Activated T-helper 2 cell treated with anti-CD3 and anti-CD28 coated beads, Interferon-gamma antibody, Interleukin-2, Interleukin-4, amounts not matched to agents 10 μg/mL and 5 μg/mL and 100 μg/mL, durations not matched to agents 14 hours and 24 hours and 36 hours (primary cell): ENCODE results near the gene NFYC. TPM values are rescaled to one million over a fixed set of nuclear protein-coding genes. Genes with fewer than 3 reads are reported as not detected.
"Not testable (repeated sequence)": the region's sequence is repeated elsewhere in the genome, so short reads cannot be mapped to it uniquely, and the experiment has no call there.

Source experiments
- DNase-seq: peaks from one replicate; pipeline ENCODE4 v3.0.0; 2021; ENCODE audit warnings: low spot score
- H3K27ac Mint-ChIP-seq: one replicate; pipeline ENCODE4 v1.8.0; 2021; ENCODE audit warnings: mixed read lengths
- H3K27me3 Mint-ChIP-seq: one replicate; pipeline ENCODE4 v1.8.0; 2021; ENCODE audit warnings: low read depth, mixed read lengths
- H3K36me3 Mint-ChIP-seq: one replicate; pipeline ENCODE4 v1.8.0; 2021; ENCODE audit warnings: low read depth, mixed read lengths
- H3K4me1 Mint-ChIP-seq: one replicate; pipeline ENCODE4 v1.8.0; 2021; ENCODE audit warnings: low read depth, mixed read lengths
- H3K4me3 Mint-ChIP-seq: one replicate; pipeline ENCODE4 v1.8.0; 2021; ENCODE audit warnings: low read depth, mild to moderate bottlenecking, moderate library complexity, mixed read lengths
- H3K9me3 Mint-ChIP-seq: one replicate; pipeline ENCODE4 v1.8.0; 2021; ENCODE audit warnings: mixed read lengths
- intact Hi-C: fragments of 100-400 bp; cut with micrococcal nuclease; formaldehyde crosslinking; loops from one replicate; pipeline ENCODE4 v1.15.1; 2023
- total RNA-seq: library from RNA; stranded (reverse); gene quantifications from 2 replicates; pipeline ENCODE4 v1.2.3, GENCODE V29; 2022

The NFYC gene
- total RNA-seq, 1 donor from 2014 or later: 68.4 TPM

- H3K27ac Mint-ChIP-seq: peak overlapping the region; percentile 82
- intact Hi-C loops: loop anchor here (5.0 kb wide), 1 partner anchor 49 kb away; no protein-coding TSS in a partner anchor
- no peak for DNase-seq
- H3K36me3 Mint-ChIP-seq: peaks cover 42% of the 10 kb centered on the region
- H3K4me3 Mint-ChIP-seq: peak overlapping the region; percentile 22
- H3K9me3 Mint-ChIP-seq: no peaks in the 10 kb centered on the region
- H3K4me1 Mint-ChIP-seq: peaks cover 64% of the 10 kb centered on the region
- H3K27me3 Mint-ChIP-seq: no peaks in the 10 kb centered on the region
These were observed 21.5 kb downstream of the NFYC start for GRCh38 chr1:40712997-40713396.

- intact Hi-C loops: no loop called here
- no peak overlapping the region for H3K27ac Mint-ChIP-seq
- no peak overlapping the region for H3K4me3 Mint-ChIP-seq
- peaks cover 39% of the 10 kb centered on the region for H3K36me3 Mint-ChIP-seq
- H3K4me1 Mint-ChIP-seq: peaks cover 49% of the 10 kb centered on the region
- no peak for DNase-seq
- no peaks in the 10 kb centered on the region for H3K9me3 Mint-ChIP-seq
- no peaks in the 10 kb centered on the region for H3K27me3 Mint-ChIP-seq
These were observed 24.1 kb downstream of the NFYC start for GRCh38 chr1:40715491-40716059.

GRCh38 chr1:40717065-40717464 is 25.6 kb downstream of the NFYC start:
- Mint-ChIP-seq H3K9me3 (no peaks in the 10 kb centered on the region), H3K36me3 (peaks cover 32% of the 10 kb centered on the region), H3K27me3 (no peaks in the 10 kb centered on the region), H3K4me3 (no peak overlapping the region), H3K4me1 (peaks cover 34% of the 10 kb centered on the region), H3K27ac (no peak overlapping the region)
- DNase-seq: no peak
- intact Hi-C loops: no loop called here

- Mint-ChIP-seq H3K27me3 (no peaks in the 10 kb centered on the region), H3K27ac (no peak overlapping the region), H3K4me3 (no peak overlapping the region), H3K36me3 (peaks cover 30% of the 10 kb centered on the region), H3K4me1 (peaks cover 36% of the 10 kb centered on the region), H3K9me3 (no peaks in the 10 kb centered on the region)
- no peak for DNase-seq
- intact Hi-C loops: no loop called here
These were observed 26.5 kb downstream of the NFYC start for GRCh38 chr1:40717955-40718354.

- H3K36me3 Mint-ChIP-seq: peaks cover 14% of the 10 kb centered on the region
- H3K27ac Mint-ChIP-seq: no peak overlapping the region
- no peaks in the 10 kb centered on the region for H3K27me3 Mint-ChIP-seq
- no peaks in the 10 kb centered on the region for H3K9me3 Mint-ChIP-seq
- DNase-seq: no peak
- no peak overlapping the region for H3K4me3 Mint-ChIP-seq
- peaks cover 28% of the 10 kb centered on the region for H3K4me1 Mint-ChIP-seq
- intact Hi-C loops: no loop called here
These were observed 29.0 kb downstream of the NFYC start for GRCh38 chr1:40720493-40720892.

- H3K27ac Mint-ChIP-seq: no peak overlapping the region
- H3K4me1 Mint-ChIP-seq: peaks cover 14% of the 10 kb centered on the region
These were observed 31.1 kb downstream of the NFYC start for GRCh38 chr1:40722622-40723021.

GRCh38 chr1:40723196-40723955 is 31.9 kb downstream of the NFYC start:
- no peak overlapping the region for H3K4me3 Mint-ChIP-seq
- intact Hi-C loops: no loop called here

More at GRCh38 chr1:40722622-40723021, 31.1 kb downstream of the NFYC start:
- DNase-seq: no peak
- intact Hi-C loops: no loop called here
- Mint-ChIP-seq H3K9me3 (no peaks in the 10 kb centered on the region), H3K36me3 (peaks cover 3% of the 10 kb centered on the region), H3K4me3 (no peak overlapping the region), H3K27me3 (no peaks in the 10 kb centered on the region)

GRCh38 chr1:40727662-40728061 is 36.2 kb downstream of the NFYC start:
- DNase-seq, H3K9me3 Mint-ChIP-seq, H3K4me3 Mint-ChIP-seq, H3K27ac Mint-ChIP-seq, intact Hi-C loops, H3K27me3 Mint-ChIP-seq: not testable (repeated sequence)
- Mint-ChIP-seq H3K36me3 (peaks cover 27% of the 10 kb centered on the region), H3K4me1 (peaks cover 30% of the 10 kb centered on the region)

More at GRCh38 chr1:40723196-40723955, 31.9 kb downstream of the NFYC start:
- peaks cover 3% of the 10 kb centered on the region for H3K36me3 Mint-ChIP-seq
- H3K27me3 Mint-ChIP-seq: no peaks in the 10 kb centered on the region
- H3K9me3 Mint-ChIP-seq: no peaks in the 10 kb centered on the region
- H3K27ac Mint-ChIP-seq: no peak overlapping the region
- H3K4me1 Mint-ChIP-seq: peaks cover 12% of the 10 kb centered on the region
- no peak for DNase-seq

GRCh38 chr1:40729316-40729862 is 37.9 kb downstream of the NFYC start:
- H3K27me3 Mint-ChIP-seq, intact Hi-C loops, H3K4me3 Mint-ChIP-seq, DNase-seq, H3K9me3 Mint-ChIP-seq: not testable (repeated sequence)
- peak overlapping the region; percentile 38 for H3K27ac Mint-ChIP-seq
- peaks cover 29% of the 10 kb centered on the region for H3K36me3 Mint-ChIP-seq
- peaks cover 31% of the 10 kb centered on the region for H3K4me1 Mint-ChIP-seq

- H3K27me3 Mint-ChIP-seq: no peaks in the 10 kb centered on the region
- peaks cover 31% of the 10 kb centered on the region for H3K36me3 Mint-ChIP-seq
- intact Hi-C loops: no loop called here
- no peak overlapping the region for H3K27ac Mint-ChIP-seq
- H3K4me1 Mint-ChIP-seq: peaks cover 32% of the 10 kb centered on the region
- no peak for DNase-seq
- H3K4me3 Mint-ChIP-seq: no peak overlapping the region
- no peaks in the 10 kb centered on the region for H3K9me3 Mint-ChIP-seq
These were observed 41.3 kb downstream of the NFYC start for GRCh38 chr1:40732756-40733301.

GRCh38 chr1:40734882-40735628 is 43.6 kb downstream of the NFYC start:
- H3K4me1 Mint-ChIP-seq: peaks cover 23% of the 10 kb centered on the region
- no peak overlapping the region for H3K4me3 Mint-ChIP-seq
- no peaks in the 10 kb centered on the region for H3K27me3 Mint-ChIP-seq
- no peak for DNase-seq
- no peak overlapping the region for H3K27ac Mint-ChIP-seq
- peaks cover 40% of the 10 kb centered on the region for H3K36me3 Mint-ChIP-seq
- intact Hi-C loops: no loop called here
- H3K9me3 Mint-ChIP-seq: no peaks in the 10 kb centered on the region

GRCh38 chr1:40736085-40736531 is 44.6 kb downstream of the NFYC start:
- Mint-ChIP-seq H3K4me1 (peaks cover 19% of the 10 kb centered on the region), H3K4me3 (no peak overlapping the region), H3K36me3 (peaks cover 42% of the 10 kb centered on the region), H3K27me3 (no peaks in the 10 kb centered on the region), H3K9me3 (no peaks in the 10 kb centered on the region), H3K27ac (no peak overlapping the region)
- intact Hi-C loops: no loop called here
- DNase-seq: no peak
